Gastroesophageal sphincter (tissue), 3 donors: Measurements from ENCODE around the gene GLB1L2.

Experiments used
- EP300 ChIP-seq: sonication (generic); formaldehyde crosslinking; IDR thresholded peaks from one replicate; pipeline ENCODE4 v1.6.1; 2017; ENCODE audit warnings: antibody characterized with exemption, mild to moderate bottlenecking
- POLR2A ChIP-seq, 2 donors: fragments of 450-650 bp; IDR thresholded peaks; one replicate each; pipeline ENCODE4 v1.6.1; 2017; ENCODE audit warnings: antibody characterized with exemption in 2 of 2, mild to moderate bottlenecking in 2 of 2, moderate library complexity in 1 of 2
- POLR2AphosphoS5 ChIP-seq: sonication (generic); formaldehyde crosslinking; IDR thresholded peaks from one replicate; pipeline ENCODE4 v1.6.1; 2017; ENCODE audit warnings: antibody characterized with exemption
- TF ChIP-seq, protein P1 (sequence below), 4 experiments: fragments of 200-600 bp in 2 of 4; fragments of 450-650 bp in 2 of 4; sonication (generic) in 1 of 4; IDR thresholded peaks; one replicate each; pipeline ENCODE4 v1.5.1; 2017 to 2019; ENCODE audit warnings: antibody characterized with exemption in 4 of 4, mild to moderate bottlenecking in 2 of 4, moderate library complexity in 2 of 4

DNA sequence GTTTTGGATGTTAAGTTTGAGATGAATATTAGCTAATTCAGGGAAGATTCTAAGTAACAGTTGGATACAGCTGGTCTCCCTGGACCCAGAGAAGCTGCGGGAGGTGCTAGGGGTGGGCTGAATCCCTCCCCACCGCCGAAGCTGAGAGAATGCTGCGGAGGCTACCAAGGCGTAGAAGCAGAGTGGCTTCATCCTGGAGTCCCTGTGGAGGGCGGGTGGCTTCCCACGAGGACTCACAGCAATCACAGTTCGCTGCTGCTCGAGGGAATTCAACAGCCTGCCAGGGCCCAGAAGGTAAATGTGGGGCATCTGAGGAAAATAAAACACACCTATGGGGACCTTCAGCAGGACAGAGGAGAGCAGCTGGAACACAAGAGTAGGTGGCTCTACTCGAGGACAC, 91.3 kb downstream of the GLB1L2 start:
- TF ChIP-seq, protein P1, sequence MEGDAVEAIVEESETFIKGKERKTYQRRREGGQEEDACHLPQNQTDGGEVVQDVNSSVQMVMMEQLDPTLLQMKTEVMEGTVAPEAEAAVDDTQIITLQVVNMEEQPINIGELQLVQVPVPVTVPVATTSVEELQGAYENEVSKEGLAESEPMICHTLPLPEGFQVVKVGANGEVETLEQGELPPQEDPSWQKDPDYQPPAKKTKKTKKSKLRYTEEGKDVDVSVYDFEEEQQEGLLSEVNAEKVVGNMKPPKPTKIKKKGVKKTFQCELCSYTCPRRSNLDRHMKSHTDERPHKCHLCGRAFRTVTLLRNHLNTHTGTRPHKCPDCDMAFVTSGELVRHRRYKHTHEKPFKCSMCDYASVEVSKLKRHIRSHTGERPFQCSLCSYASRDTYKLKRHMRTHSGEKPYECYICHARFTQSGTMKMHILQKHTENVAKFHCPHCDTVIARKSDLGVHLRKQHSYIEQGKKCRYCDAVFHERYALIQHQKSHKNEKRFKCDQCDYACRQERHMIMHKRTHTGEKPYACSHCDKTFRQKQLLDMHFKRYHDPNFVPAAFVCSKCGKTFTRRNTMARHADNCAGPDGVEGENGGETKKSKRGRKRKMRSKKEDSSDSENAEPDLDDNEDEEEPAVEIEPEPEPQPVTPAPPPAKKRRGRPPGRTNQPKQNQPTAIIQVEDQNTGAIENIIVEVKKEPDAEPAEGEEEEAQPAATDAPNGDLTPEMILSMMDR (IDR thresholded peaks at IDR 0.05): no peak
- TF ChIP-seq POLR2A (IDR thresholded peaks at IDR 0.05): no peak
- no peak for TF ChIP-seq EP300
- TF ChIP-seq POLR2AphosphoS5: no peak
